GM10248 (cell line): ENCODE measurements around the gene MRPL9.
"Not testable (repeated sequence)": the region's sequence is repeated elsewhere in the genome, so short reads cannot be mapped to it uniquely, and the experiment has no call there.

Source experiments
- CTCF ChIA-PET: fragments of 300-600 bp; sonication (Branson Sonifier 250); formaldehyde crosslinking; extraction: SDS; loops from one replicate; lab custom pipeline; 2021; ENCODE audit warnings: antibody characterized with exemption; lab: Yijun Ruan, JAX
- POLR2A ChIA-PET: fragments of 350-650 bp; sonication (Branson Sonifier 250); formaldehyde crosslinking; extraction: SDS; loops from one replicate; lab custom pipeline; 2020; ENCODE audit warnings: antibody characterized with exemption; lab: Yijun Ruan, JAX
- DNase-seq: peaks from one replicate; pipeline ENCODE4 v3.0.0; 2012; ENCODE audit errors: extremely low spot score
- CTCF ChIP-seq: IDR thresholded peaks from 2 replicates; pipeline ENCODE4 v1.5.1; 2012; ENCODE audit warnings: mild to moderate bottlenecking, low read depth; ENCODE audit errors: extremely low read depth, missing control alignments, control extremely low read depth

The MRPL9 gene

DNA sequence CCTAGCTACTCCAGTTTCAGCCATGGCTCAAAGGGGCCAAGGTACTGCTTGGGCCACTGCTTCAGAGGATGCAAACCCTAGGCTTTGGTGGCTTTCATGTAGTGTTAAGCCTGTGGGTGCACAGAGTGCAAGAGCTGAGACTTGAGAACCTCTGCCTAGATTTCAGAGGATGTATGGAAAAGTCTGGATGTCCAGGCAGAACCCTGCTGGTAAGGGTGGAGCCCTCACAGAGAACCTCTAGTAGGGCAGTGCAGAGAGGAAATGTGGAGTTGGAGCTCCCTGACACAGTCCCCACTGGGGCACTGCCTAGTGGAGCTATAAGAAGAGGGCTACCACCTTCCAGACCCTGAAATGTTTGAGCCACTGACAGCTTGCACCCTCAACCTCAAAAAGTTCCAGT lies 25.8 kb downstream of the MRPL9 start:
- POLR2A ChIA-PET: no interaction called here
- no peak for TF ChIP-seq CTCF

DNA sequence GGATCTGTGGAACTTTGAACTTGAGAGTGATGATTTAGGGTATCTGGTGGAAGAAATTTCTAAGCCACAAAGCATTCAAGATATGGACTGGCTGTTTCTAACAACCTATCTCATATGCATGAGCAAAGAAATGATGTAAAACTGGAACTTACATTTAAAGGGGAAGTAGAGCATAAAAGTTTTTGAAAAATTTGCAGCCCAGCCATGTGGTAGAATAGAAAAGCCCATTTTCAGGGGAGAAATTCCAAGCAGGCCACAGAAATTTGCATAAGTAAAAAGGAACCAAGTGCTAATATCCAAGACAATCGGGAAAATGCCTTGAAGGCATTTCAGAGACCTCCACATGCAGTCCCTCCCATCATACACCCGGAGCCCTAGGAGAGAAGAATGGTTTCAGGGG lies 26.3 kb downstream of the MRPL9 start:
- CTCF ChIA-PET: interaction anchor here (0.9 to 1.3 kb wide), 2 partner anchors 9 to 202 kb away, joined by 3 to 5 read pairs; no protein-coding TSS in a partner anchor
- no peak for TF ChIP-seq CTCF
- POLR2A ChIA-PET: no interaction called here
- DNase-seq: no peak

More for the DNA sequence above, 25.8 kb downstream of the MRPL9 start:
- CTCF ChIA-PET: interaction anchor here (0.8 to 1.4 kb wide), 4 partner anchors 9 to 212 kb away, joined by 3 to 5 read pairs (median 4); no protein-coding TSS in a partner anchor
- DNase-seq: no peak

DNA sequence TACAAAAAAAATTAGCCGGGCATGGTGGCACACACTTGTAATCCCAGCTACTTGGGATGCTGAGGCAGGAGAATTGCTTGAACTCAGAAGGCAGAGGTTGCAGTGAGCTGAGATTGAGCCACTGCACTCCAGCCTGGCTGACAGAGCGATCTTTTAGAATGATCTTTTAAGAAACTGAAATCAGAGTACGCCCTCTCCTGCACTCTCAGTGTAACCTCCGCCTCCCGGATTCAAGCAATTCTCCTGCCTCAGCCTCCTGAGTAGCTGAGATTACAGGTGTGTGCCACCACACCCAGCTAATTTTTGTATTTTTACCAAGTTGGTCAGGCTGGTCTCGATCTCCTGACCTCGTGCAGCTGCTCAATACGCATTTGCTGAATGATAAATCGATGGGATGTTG lies 29.3 kb downstream of the MRPL9 start:
- CTCF ChIA-PET: interaction anchor here (0.9 to 3.0 kb wide), 15 partner anchors 10 to 393 kb away, joined by 3 to 25 read pairs (median 5); partner anchors contain the start of gene CELF3
- POLR2A ChIA-PET: not testable (repeated sequence)

DNA sequence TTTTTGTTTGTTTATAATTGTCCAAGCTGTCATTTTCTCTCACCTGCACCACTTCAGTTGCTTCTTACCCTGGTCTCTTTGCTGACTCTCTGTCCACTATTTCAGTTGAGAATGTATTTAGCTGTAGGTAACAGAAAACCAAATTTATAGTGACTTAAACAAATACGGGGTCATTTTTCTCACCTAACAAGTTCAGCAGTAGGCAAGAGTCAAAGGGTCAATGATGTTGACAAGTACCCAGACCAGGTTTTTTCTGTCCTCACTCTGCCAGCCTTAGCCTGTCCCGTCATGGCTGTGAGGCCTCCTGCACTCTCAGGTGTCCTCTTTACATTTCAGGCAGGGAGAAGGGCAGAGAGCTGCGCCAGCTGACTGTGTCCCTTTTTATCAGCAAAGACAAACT lies 30.2 kb downstream of the MRPL9 start:
- no peak for TF ChIP-seq CTCF

More for the DNA sequence above, 29.3 kb downstream of the MRPL9 start:
- DNase-seq: not testable (repeated sequence)

GRCh38 chr1:151729966-151730291 lies 33.4 kb downstream of the MRPL9 start:
- ChIA-PET CTCF (interaction anchor here (0.8 kb wide), 1 partner anchor 9 kb away, joined by 3 read pairs; no protein-coding TSS in a partner anchor), POLR2A (no interaction called here)
- TF ChIP-seq CTCF: no peak
- no peak for DNase-seq

More for the DNA sequence above, 30.2 kb downstream of the MRPL9 start:
- POLR2A ChIA-PET: no interaction called here
- CTCF ChIA-PET: interaction anchor here (1.0 to 3.0 kb wide), 3 partner anchors 43 to 197 kb away, joined by 3 to 25 read pairs (median 20); no protein-coding TSS in a partner anchor
- no peak for DNase-seq

DNA sequence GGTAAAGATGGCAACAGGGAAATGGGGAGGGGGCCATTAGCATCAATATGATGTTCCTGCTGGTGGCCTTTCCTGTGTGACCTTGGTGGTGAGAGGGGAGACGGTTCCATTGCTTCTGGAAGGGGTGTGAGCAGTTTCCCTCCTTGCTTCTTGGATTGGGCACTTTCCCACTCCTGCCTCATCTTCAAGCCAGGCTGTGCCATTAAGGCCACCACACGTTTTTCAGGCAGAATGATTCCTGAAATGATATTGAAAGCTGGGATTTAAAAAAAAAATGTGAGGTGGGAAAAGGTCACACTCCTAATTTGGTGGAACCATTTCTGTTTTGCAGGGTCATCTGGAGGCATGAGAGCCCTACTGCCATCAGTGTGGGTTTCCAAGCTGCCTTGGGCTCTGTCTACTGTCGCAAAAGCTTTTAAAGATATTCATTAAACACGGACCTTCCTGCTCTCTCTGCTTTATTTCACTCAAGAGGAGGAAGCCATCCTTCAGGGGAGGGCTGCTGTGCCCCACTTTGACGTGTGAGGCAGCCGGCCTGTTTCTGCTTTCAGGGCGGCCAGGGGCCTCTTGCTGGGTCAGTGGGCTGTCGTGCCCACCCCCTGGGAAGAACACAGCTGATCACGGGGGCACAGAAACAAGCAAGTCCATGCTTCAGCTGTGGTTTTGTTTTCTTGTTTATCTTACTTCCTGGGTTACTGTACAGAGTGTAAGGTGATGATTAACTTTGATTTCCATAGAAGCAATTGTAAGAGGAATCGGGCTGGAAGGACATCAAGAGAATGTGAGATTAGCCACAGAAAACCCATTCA lies 33.9 kb downstream of the MRPL9 start:
- DNase-seq: no peak
- ChIA-PET CTCF (interaction anchor here (0.8 to 1.6 kb wide), 5 partner anchors 8 to 194 kb away, joined by 3 to 6 read pairs (median 3); no protein-coding TSS in a partner anchor), POLR2A (no interaction called here)
- TF ChIP-seq CTCF: no peak
